ENCODE results near the gene DYNC2H1. TPM values are rescaled to one million over a fixed set of nuclear protein-coding genes. Genes with fewer than 3 reads are reported as not detected.

DYNC2H1 gene, protein sequence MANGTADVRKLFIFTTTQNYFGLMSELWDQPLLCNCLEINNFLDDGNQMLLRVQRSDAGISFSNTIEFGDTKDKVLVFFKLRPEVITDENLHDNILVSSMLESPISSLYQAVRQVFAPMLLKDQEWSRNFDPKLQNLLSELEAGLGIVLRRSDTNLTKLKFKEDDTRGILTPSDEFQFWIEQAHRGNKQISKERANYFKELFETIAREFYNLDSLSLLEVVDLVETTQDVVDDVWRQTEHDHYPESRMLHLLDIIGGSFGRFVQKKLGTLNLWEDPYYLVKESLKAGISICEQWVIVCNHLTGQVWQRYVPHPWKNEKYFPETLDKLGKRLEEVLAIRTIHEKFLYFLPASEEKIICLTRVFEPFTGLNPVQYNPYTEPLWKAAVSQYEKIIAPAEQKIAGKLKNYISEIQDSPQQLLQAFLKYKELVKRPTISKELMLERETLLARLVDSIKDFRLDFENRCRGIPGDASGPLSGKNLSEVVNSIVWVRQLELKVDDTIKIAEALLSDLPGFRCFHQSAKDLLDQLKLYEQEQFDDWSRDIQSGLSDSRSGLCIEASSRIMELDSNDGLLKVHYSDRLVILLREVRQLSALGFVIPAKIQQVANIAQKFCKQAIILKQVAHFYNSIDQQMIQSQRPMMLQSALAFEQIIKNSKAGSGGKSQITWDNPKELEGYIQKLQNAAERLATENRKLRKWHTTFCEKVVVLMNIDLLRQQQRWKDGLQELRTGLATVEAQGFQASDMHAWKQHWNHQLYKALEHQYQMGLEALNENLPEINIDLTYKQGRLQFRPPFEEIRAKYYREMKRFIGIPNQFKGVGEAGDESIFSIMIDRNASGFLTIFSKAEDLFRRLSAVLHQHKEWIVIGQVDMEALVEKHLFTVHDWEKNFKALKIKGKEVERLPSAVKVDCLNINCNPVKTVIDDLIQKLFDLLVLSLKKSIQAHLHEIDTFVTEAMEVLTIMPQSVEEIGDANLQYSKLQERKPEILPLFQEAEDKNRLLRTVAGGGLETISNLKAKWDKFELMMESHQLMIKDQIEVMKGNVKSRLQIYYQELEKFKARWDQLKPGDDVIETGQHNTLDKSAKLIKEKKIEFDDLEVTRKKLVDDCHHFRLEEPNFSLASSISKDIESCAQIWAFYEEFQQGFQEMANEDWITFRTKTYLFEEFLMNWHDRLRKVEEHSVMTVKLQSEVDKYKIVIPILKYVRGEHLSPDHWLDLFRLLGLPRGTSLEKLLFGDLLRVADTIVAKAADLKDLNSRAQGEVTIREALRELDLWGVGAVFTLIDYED (N-terminal part only)
- total RNA-seq = 10 to 100 TPM in 6 of 7 donors, 1 to 10 TPM in 1; 9.7 to 18.3 (median 10.9) TPM
- 1 to 10 TPM; 3.1 to 3.7 (median 3.3) TPM for polyA plus RNA-seq
- long read RNA-seq, donor 1 = 0 reads
- long read RNA-seq, donor 2 = 0 reads

- no peaks in the 10 kb centered on the region for H3K36me3 ChIP-seq
- peaks cover 0 to 4% (median 0%) of the 10 kb centered on the region in 7 donors for H3K27me3 ChIP-seq (replicated peaks in 1 of 7)
- 1 to 2% (median 1%) methylated on average over 52 to 53 of the region's 53 CpGs for WGBS, 5 donors
- TF ChIP-seq CTCF (IDR thresholded peaks at IDR 0.05 in 8 of 11, conservative IDR thresholded peaks at IDR 0.05 in 3 of 11) = peak in 8 of 11 experiments; percentile 20 to 55 (median 46)
- TF ChIP-seq POLR2AphosphoS5 (IDR thresholded peaks at IDR 0.05) = peak; percentile 48 to 82 (median 80)
- TF ChIP-seq POLR2A (IDR thresholded peaks at IDR 0.05) = no peak
- peak within 1 kb of the TSS; percentile 58 to 85 (median 64) for H3K4me3 ChIP-seq
- peaks cover 3 to 24% (median 15%) of the 10 kb centered on the region in 6 donors for H3K4me1 ChIP-seq
- H3K9me3 ChIP-seq = no peaks in the 10 kb centered on the region
- peak within 1 kb of the TSS; percentile 24 to 77 (median 64) for H3K27ac ChIP-seq
- peak; percentile 97 for DNase-seq
- intact Hi-C loops (cut with DNase I; ENCODE audit: low total_unique reads) = no loop called here
Measured at GRCh38 chr11:103108933-103109817, at the start of gene DYNC2H1. Gene DYNC2H1, plus strand, starts transcription at chr11:103109426. Its CDS starts 149 bp downstream, at chr11:103109575.

GRCh38 chr11:103061656-103062055 is 47.6 kb upstream of the DYNC2H1 start:
- DNase-seq = no peak
- H3K9me3 ChIP-seq = no peaks in the 10 kb centered on the region
- 91 to 98% (median 97%) methylated on average over 1 of the region's 1 CpG for WGBS, 5 donors
- H3K36me3 ChIP-seq = peaks cover 2 to 80% (median 35%) of the 10 kb centered on the region in 6 donors
- intact Hi-C loops (cut with DNase I; ENCODE audit: low total_unique reads) = no loop called here
- H3K27ac ChIP-seq = no peak overlapping the region
- no peaks in the 10 kb centered on the region for H3K27me3 ChIP-seq (replicated peaks in 1 of 7)
- H3K4me3 ChIP-seq = no peak overlapping the region
- TF ChIP-seq POLR2A (IDR thresholded peaks at IDR 0.05) (no peak), POLR2AphosphoS5 (IDR thresholded peaks at IDR 0.05) (no peak), CTCF (IDR thresholded peaks at IDR 0.05 in 8 of 11, conservative IDR thresholded peaks at IDR 0.05 in 3 of 11) (no peak)
- H3K4me1 ChIP-seq = peaks cover 0 to under 1% (median 0%) of the 10 kb centered on the region in 6 donors

DNA sequence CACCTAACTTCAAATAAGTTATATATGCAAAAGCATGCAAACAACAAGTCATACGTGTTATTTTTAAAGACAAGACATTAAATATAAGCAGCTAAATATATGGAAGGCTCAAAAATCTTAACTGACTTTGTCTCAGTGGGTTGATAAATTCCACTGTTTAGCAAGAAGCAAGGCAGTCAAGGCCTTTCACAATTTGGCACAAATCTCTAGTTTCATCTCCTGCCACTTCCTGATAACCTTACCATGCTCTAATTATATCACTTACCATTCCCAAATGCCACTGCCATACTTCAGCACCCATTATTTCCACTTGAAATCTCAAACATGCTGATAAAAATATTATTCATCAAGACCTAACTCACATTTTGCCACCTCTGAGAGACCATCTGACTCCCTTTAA is 42.1 kb upstream of the DYNC2H1 start:
- intact Hi-C loops (cut with DNase I; ENCODE audit: low total_unique reads) = no loop called here
- TF ChIP-seq POLR2A (IDR thresholded peaks at IDR 0.05) (no peak), CTCF (IDR thresholded peaks at IDR 0.05 in 8 of 11, conservative IDR thresholded peaks at IDR 0.05 in 3 of 11) (no peak), POLR2AphosphoS5 (IDR thresholded peaks at IDR 0.05) (no peak)
- WGBS, 5 donors = 72 to 93% (median 87%) methylated on average over 1 of the region's 1 CpG

More for the DNA sequence above, 42.1 kb upstream of the DYNC2H1 start:
- Histone ChIP-seq H3K4me3 (no peak overlapping the region), H3K4me1 (peaks cover 6 to 41% (median 19%) of the 10 kb centered on the region in 6 donors), H3K27me3 (replicated peaks in 1 of 7) (no peaks in the 10 kb centered on the region), H3K27ac (no peak overlapping the region), H3K36me3 (peaks cover 2 to 49% (median 20%) of the 10 kb centered on the region in 6 donors), H3K9me3 (no peaks in the 10 kb centered on the region)
- DNase-seq = no peak

Data from spleen (tissue), 13 donors.